HG02938 (cell line): ENCODE results near the gene ZMYND12.

Source experiments
- ATAC-seq: cut with Tn5 transposase; IDR thresholded peaks from one replicate; pipeline ENCODE4 v1.9.1; 2021; ENCODE audit warnings: mild to moderate bottlenecking, moderate library complexity; ENCODE audit not compliant: unreplicated experiment

The ZMYND12 gene

GRCh38 chr1:42449256-42449655, 6.6 kb downstream of the ZMYND12 start:
- ATAC-seq: no peak

- ATAC-seq: no peak
Observed at GRCh38 chr1:42442662-42443061, 13.2 kb downstream of the ZMYND12 start.

- no peak for ATAC-seq
Observed at GRCh38 chr1:42439940-42440339, 15.9 kb downstream of the ZMYND12 start.

- ATAC-seq: no peak
Observed at GRCh38 chr1:42434340-42434739, 21.5 kb downstream of the ZMYND12 start.

GRCh38 chr1:42433369-42433768, 22.5 kb downstream of the ZMYND12 start:
- ATAC-seq: no peak

- no peak for ATAC-seq
Observed at GRCh38 chr1:42432714-42433113, 23.1 kb downstream of the ZMYND12 start.

- ATAC-seq: no peak
Observed at GRCh38 chr1:42431514-42431913, 24.3 kb downstream of the ZMYND12 start.

GRCh38 chr1:42430286-42431135, 25.3 kb downstream of the ZMYND12 start:
- no peak for ATAC-seq

GRCh38 chr1:42429603-42430002, 26.2 kb downstream of the ZMYND12 start:
- ATAC-seq: no peak

- no peak for ATAC-seq
Observed at GRCh38 chr1:42427240-42427639, 28.6 kb downstream of the ZMYND12 start.

GRCh38 chr1:42424201-42424600, 31.6 kb downstream of the ZMYND12 start:
- no peak for ATAC-seq

GRCh38 chr1:42423681-42424080, 32.1 kb downstream of the ZMYND12 start:
- no peak for ATAC-seq

- no peak for ATAC-seq
Observed at GRCh38 chr1:42422737-42423136, 33.1 kb downstream of the ZMYND12 start.

GRCh38 chr1:42420911-42421585, 34.8 kb downstream of the ZMYND12 start:
- no peak for ATAC-seq

GRCh38 chr1:42420121-42420520, 35.7 kb downstream of the ZMYND12 start:
- ATAC-seq: no peak

- no peak for ATAC-seq
Observed at GRCh38 chr1:42419126-42419821, 36.5 kb downstream of the ZMYND12 start.

GRCh38 chr1:42418516-42418915, 37.3 kb downstream of the ZMYND12 start:
- no peak for ATAC-seq

GRCh38 chr1:42417166-42417565, 38.7 kb downstream of the ZMYND12 start:
- no peak for ATAC-seq

GRCh38 chr1:42414551-42415496, 41.0 kb downstream of the ZMYND12 start:
- no peak for ATAC-seq

- ATAC-seq: no peak
Observed at GRCh38 chr1:42403880-42404400, 51.9 kb downstream of the ZMYND12 start.
